H1 (cell line): ENCODE data around the gene CDK16.

Source experiments
- BACH1 ChIP-seq: IDR thresholded peaks from 2 replicates; pipeline ENCODE4 v1.6.1; 2012; ENCODE audit warnings: low read length, improper control_type of control experiment
- CHD2 ChIP-seq: IDR thresholded peaks from 2 replicates; pipeline ENCODE4 v1.6.1; 2012; ENCODE audit warnings: low read length, improper control_type of control experiment
- CTCF ChIP-seq, 3 experiments: IDR thresholded peaks; 1 replicate in 2 of 3; 2 replicates in 1 of 3; pipeline versions ENCODE4 v1.5.1 to v1.6.1; 2011; ENCODE audit warnings: low read length in 3 of 3, mild to moderate bottlenecking in 3 of 3, inconsistent platforms in 2 of 3, low read depth in 1 of 3, moderate library complexity in 1 of 3; ENCODE audit not compliant: insufficient read depth in 1 of 3; ENCODE audit errors: control extremely low read depth in 1 of 3
- EZH2 ChIP-seq: fragments of 200-600 bp; sonication (generic); IDR thresholded peaks from 2 replicates; pipeline ENCODE4 v1.7.1; 2012; ENCODE audit warnings: low read depth, mild to moderate bottlenecking, moderate library complexity, low read length, inconsistent platforms; ENCODE audit not compliant: severe bottlenecking
- MAX ChIP-seq: IDR thresholded peaks from 2 replicates; pipeline ENCODE4 v1.6.1; 2012; ENCODE audit warnings: inconsistent platforms
- POLR2AphosphoS5 ChIP-seq: IDR thresholded peaks from 2 replicates; pipeline ENCODE4 v1.6.1; 2011; ENCODE audit warnings: low read depth, low read length
- TF ChIP-seq, protein P1 (sequence below): fragments of 300-600 bp; sonication (generic); IDR thresholded peaks from 2 replicates; pipeline ENCODE4 v1.7.1; 2012; ENCODE audit warnings: low read length, moderate library complexity, mild to moderate bottlenecking, inconsistent platforms; ENCODE audit not compliant: insufficient replicate concordance
- TF ChIP-seq, protein P2 (sequence below): IDR thresholded peaks from 2 replicates; pipeline ENCODE4 v1.6.1; 2011; ENCODE audit warnings: low read length, improper control_type of control experiment

GRCh38 chrX:47172971-47173792 lies 45.3 kb upstream of the CDK16 start:
- TF ChIP-seq, protein P1, sequence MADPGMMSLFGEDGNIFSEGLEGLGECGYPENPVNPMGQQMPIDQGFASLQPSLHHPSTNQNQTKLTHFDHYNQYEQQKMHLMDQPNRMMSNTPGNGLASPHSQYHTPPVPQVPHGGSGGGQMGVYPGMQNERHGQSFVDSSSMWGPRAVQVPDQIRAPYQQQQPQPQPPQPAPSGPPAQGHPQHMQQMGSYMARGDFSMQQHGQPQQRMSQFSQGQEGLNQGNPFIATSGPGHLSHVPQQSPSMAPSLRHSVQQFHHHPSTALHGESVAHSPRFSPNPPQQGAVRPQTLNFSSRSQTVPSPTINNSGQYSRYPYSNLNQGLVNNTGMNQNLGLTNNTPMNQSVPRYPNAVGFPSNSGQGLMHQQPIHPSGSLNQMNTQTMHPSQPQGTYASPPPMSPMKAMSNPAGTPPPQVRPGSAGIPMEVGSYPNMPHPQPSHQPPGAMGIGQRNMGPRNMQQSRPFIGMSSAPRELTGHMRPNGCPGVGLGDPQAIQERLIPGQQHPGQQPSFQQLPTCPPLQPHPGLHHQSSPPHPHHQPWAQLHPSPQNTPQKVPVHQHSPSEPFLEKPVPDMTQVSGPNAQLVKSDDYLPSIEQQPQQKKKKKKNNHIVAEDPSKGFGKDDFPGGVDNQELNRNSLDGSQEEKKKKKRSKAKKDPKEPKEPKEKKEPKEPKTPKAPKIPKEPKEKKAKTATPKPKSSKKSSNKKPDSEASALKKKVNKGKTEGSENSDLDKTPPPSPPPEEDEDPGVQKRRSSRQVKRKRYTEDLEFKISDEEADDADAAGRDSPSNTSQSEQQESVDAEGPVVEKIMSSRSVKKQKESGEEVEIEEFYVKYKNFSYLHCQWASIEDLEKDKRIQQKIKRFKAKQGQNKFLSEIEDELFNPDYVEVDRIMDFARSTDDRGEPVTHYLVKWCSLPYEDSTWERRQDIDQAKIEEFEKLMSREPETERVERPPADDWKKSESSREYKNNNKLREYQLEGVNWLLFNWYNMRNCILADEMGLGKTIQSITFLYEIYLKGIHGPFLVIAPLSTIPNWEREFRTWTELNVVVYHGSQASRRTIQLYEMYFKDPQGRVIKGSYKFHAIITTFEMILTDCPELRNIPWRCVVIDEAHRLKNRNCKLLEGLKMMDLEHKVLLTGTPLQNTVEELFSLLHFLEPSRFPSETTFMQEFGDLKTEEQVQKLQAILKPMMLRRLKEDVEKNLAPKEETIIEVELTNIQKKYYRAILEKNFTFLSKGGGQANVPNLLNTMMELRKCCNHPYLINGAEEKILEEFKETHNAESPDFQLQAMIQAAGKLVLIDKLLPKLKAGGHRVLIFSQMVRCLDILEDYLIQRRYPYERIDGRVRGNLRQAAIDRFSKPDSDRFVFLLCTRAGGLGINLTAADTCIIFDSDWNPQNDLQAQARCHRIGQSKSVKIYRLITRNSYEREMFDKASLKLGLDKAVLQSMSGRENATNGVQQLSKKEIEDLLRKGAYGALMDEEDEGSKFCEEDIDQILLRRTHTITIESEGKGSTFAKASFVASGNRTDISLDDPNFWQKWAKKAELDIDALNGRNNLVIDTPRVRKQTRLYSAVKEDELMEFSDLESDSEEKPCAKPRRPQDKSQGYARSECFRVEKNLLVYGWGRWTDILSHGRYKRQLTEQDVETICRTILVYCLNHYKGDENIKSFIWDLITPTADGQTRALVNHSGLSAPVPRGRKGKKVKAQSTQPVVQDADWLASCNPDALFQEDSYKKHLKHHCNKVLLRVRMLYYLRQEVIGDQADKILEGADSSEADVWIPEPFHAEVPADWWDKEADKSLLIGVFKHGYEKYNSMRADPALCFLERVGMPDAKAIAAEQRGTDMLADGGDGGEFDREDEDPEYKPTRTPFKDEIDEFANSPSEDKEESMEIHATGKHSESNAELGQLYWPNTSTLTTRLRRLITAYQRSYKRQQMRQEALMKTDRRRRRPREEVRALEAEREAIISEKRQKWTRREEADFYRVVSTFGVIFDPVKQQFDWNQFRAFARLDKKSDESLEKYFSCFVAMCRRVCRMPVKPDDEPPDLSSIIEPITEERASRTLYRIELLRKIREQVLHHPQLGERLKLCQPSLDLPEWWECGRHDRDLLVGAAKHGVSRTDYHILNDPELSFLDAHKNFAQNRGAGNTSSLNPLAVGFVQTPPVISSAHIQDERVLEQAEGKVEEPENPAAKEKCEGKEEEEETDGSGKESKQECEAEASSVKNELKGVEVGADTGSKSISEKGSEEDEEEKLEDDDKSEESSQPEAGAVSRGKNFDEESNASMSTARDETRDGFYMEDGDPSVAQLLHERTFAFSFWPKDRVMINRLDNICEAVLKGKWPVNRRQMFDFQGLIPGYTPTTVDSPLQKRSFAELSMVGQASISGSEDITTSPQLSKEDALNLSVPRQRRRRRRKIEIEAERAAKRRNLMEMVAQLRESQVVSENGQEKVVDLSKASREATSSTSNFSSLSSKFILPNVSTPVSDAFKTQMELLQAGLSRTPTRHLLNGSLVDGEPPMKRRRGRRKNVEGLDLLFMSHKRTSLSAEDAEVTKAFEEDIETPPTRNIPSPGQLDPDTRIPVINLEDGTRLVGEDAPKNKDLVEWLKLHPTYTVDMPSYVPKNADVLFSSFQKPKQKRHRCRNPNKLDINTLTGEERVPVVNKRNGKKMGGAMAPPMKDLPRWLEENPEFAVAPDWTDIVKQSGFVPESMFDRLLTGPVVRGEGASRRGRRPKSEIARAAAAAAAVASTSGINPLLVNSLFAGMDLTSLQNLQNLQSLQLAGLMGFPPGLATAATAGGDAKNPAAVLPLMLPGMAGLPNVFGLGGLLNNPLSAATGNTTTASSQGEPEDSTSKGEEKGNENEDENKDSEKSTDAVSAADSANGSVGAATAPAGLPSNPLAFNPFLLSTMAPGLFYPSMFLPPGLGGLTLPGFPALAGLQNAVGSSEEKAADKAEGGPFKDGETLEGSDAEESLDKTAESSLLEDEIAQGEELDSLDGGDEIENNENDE: no peak
- TF ChIP-seq CHD2 (no peak), BACH1 (no peak), POLR2AphosphoS5 (no peak), MAX (no peak), EZH2 (no peak), CTCF (IDR thresholded peaks at IDR 0.05; ENCODE audit: control extremely low read depth in 1 of 3, insufficient read depth in 1 of 3, low read depth in 1 of 3, low read length in 3 of 3) (no peak)
- TF ChIP-seq, protein P2, sequence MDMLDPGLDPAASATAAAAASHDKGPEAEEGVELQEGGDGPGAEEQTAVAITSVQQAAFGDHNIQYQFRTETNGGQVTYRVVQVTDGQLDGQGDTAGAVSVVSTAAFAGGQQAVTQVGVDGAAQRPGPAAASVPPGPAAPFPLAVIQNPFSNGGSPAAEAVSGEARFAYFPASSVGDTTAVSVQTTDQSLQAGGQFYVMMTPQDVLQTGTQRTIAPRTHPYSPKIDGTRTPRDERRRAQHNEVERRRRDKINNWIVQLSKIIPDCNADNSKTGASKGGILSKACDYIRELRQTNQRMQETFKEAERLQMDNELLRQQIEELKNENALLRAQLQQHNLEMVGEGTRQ: no peak
